Breast epithelium (tissue), 3 donors: ENCODE measurements around the gene OR13C4.

Source experiments
- POLR2A ChIP-seq: fragments of 450-650 bp; IDR thresholded peaks from one replicate; pipeline ENCODE4 v1.6.1; 2016; ENCODE audit warnings: antibody characterized with exemption, mild to moderate bottlenecking, moderate library complexity
- TF ChIP-seq, protein P1 (sequence below), 3 donors: fragments of 450-650 bp; IDR thresholded peaks; one replicate each; pipeline ENCODE4 v1.5.1; 2016 to 2017; ENCODE audit warnings: antibody characterized with exemption in 3 of 3, mild to moderate bottlenecking in 3 of 3, moderate library complexity in 3 of 3

DNA sequence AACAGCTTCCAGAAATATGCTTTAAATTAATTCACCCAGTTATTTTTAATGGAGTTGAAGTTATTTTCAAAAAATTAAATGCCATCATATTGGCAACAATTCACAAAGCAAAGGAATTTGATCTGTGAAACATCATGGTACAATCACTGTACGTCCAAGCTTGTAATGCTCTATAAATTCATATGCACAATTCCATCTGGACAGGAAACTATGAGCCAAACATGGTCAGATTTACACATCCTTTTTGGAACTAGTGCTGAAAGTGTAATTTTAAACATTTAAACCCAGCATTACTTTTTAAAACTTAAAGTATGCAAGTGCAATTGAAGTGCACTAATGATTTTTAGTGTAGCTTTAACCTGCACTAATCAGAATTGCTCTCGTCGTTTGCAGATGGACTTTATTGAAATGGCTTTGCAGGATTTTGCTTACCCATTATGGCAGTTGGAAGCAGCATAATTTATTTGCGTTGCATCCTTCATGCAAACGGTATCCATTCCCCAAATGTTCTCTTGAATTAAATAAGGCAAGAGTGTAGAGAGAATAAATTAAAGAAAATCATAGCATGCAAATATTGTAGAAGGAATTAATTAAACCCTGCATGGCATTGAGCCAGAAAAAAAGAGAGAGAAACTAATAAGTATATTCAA, 44.0 kb downstream of the OR13C4 start:
- TF ChIP-seq, protein P1, sequence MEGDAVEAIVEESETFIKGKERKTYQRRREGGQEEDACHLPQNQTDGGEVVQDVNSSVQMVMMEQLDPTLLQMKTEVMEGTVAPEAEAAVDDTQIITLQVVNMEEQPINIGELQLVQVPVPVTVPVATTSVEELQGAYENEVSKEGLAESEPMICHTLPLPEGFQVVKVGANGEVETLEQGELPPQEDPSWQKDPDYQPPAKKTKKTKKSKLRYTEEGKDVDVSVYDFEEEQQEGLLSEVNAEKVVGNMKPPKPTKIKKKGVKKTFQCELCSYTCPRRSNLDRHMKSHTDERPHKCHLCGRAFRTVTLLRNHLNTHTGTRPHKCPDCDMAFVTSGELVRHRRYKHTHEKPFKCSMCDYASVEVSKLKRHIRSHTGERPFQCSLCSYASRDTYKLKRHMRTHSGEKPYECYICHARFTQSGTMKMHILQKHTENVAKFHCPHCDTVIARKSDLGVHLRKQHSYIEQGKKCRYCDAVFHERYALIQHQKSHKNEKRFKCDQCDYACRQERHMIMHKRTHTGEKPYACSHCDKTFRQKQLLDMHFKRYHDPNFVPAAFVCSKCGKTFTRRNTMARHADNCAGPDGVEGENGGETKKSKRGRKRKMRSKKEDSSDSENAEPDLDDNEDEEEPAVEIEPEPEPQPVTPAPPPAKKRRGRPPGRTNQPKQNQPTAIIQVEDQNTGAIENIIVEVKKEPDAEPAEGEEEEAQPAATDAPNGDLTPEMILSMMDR (IDR thresholded peaks at IDR 0.05): no peak
- no peak for TF ChIP-seq POLR2A
